Right ventricle myocardium inferior (tissue), 1 donor: Measurements from ENCODE around the gene PPP4C. TPM values are rescaled to one million over a fixed set of nuclear protein-coding genes. Genes with fewer than 3 reads are reported as not detected.

Source experiments
- total RNA-seq: library from RNA; stranded (reverse); fragmentation: NEBNext Ultra II Directional; extraction: Animal tissue kit (Norgen Biotek cat#: 25700); gene quantifications from one replicate; pipeline ENCODE4 v1.2.1, GENCODE V29; 2021
- donor health status: DM: no; HTN: yes; CAD: no; lungs with severe emphysema.

Gene PPP4C
- total RNA-seq, 1 donor from 2014 or later: 37.8 TPM

Other genes starting within 250 kb of the PPP4C start
- gene CDIPT, start 212.8 kb upstream of the PPP4C start, total RNA-seq: 65.8 TPM
- gene SEZ6L2, start 176.4 kb upstream of the PPP4C start, total RNA-seq: 0.43 TPM
- gene ASPHD1, start 175.5 kb upstream of the PPP4C start, total RNA-seq: 0.19 TPM
- gene KCTD13, start 149.8 kb upstream of the PPP4C start, total RNA-seq: 8.0 TPM
- 74.4 TPM for gene TMEM219, start 113.9 kb upstream of the PPP4C start, total RNA-seq
- gene TAOK2, start 102.1 kb upstream of the PPP4C start, total RNA-seq: 32.7 TPM
- gene HIRIP3, start 80.4 kb upstream of the PPP4C start, total RNA-seq: 20.2 TPM
- gene INO80E, start 79.8 kb upstream of the PPP4C start, total RNA-seq: 32.4 TPM
- gene DOC2A, start 65.0 kb upstream of the PPP4C start, total RNA-seq: 0.35 TPM
- not detected for gene C16orf92, start 52.8 kb upstream of the PPP4C start, total RNA-seq
- not detected for gene TLCD3B, start 44.7 kb upstream of the PPP4C start, total RNA-seq
- gene ALDOA, start 10.2 kb upstream of the PPP4C start, total RNA-seq: 4,126 TPM
- gene TBX6, start 15.9 kb downstream of the PPP4C start, total RNA-seq: 0.51 TPM
- gene YPEL3, start 20.2 kb downstream of the PPP4C start, total RNA-seq: 61.5 TPM
- 2.2 TPM for gene GDPD3, start 37.5 kb downstream of the PPP4C start, total RNA-seq
- 46.0 TPM for gene MAPK3, start 47.2 kb downstream of the PPP4C start, total RNA-seq
- gene CORO1A, start 107.6 kb downstream of the PPP4C start, total RNA-seq: 15.8 TPM
- gene BOLA2B, start 117.7 kb downstream of the PPP4C start, total RNA-seq: 49.7 TPM
- 7.4 TPM for gene SLX1A, start 117.9 kb downstream of the PPP4C start, total RNA-seq
- gene SULT1A3, start 123.3 kb downstream of the PPP4C start, total RNA-seq: 10.3 TPM
- 4.5 TPM for gene NPIPB13, start 172.5 kb downstream of the PPP4C start, total RNA-seq